DMS153 treated with DMSO at 0.1 percent for 48 hours (cell line): ENCODE data around the gene CACNA2D3.
A peak's percentile ranks its signal among the peaks of the same experiment; 100 is the strongest.

Experiments used
- DNase-seq: peaks from one replicate; lab custom pipeline; 2025; ENCODE audit not compliant: unreplicated experiment; lab: John Stamatoyannopoulos, UW

Gene CACNA2D3

GRCh38 chr3:54773271-54773670 lies 650.9 kb downstream of the CACNA2D3 start:
- no peak for DNase-seq

- no peak for DNase-seq
Observed at GRCh38 chr3:54776601-54777000, 654.2 kb downstream of the CACNA2D3 start.

GRCh38 chr3:54777141-54777540 lies 654.8 kb downstream of the CACNA2D3 start:
- no peak for DNase-seq

GRCh38 chr3:54780336-54780735 lies 658.0 kb downstream of the CACNA2D3 start:
- no peak for DNase-seq

- no peak for DNase-seq
Observed at GRCh38 chr3:54781728-54782127, 659.4 kb downstream of the CACNA2D3 start.

GRCh38 chr3:54783611-54784010 lies 661.3 kb downstream of the CACNA2D3 start:
- DNase-seq, result no peak

- no peak for DNase-seq
Observed at GRCh38 chr3:54784021-54784420, 661.7 kb downstream of the CACNA2D3 start.

GRCh38 chr3:54785976-54786375 lies 663.6 kb downstream of the CACNA2D3 start:
- DNase-seq, result no peak

- DNase-seq, result no peak
Observed at GRCh38 chr3:54790051-54790450, 667.7 kb downstream of the CACNA2D3 start.

- no peak for DNase-seq
Observed at GRCh38 chr3:54791501-54792156, 669.3 kb downstream of the CACNA2D3 start.

- DNase-seq, result no peak
Observed at GRCh38 chr3:54792584-54792983, 670.2 kb downstream of the CACNA2D3 start.

GRCh38 chr3:54793171-54793570 lies 670.8 kb downstream of the CACNA2D3 start:
- no peak for DNase-seq

GRCh38 chr3:54797111-54797510 lies 674.8 kb downstream of the CACNA2D3 start:
- no peak for DNase-seq

GRCh38 chr3:54800478-54800877 lies 678.1 kb downstream of the CACNA2D3 start:
- DNase-seq, result no peak

- DNase-seq, result no peak
Observed at GRCh38 chr3:54801977-54802376, 679.6 kb downstream of the CACNA2D3 start.

- no peak for DNase-seq
Observed at GRCh38 chr3:54810401-54810800, 688.0 kb downstream of the CACNA2D3 start.

GRCh38 chr3:54814224-54814623 lies 691.9 kb downstream of the CACNA2D3 start:
- DNase-seq, result no peak

- DNase-seq, result no peak
Observed at GRCh38 chr3:54817628-54818027, 695.3 kb downstream of the CACNA2D3 start.

- no peak for DNase-seq
Observed at GRCh38 chr3:54818486-54818885, 696.1 kb downstream of the CACNA2D3 start.

GRCh38 chr3:54818942-54819341 lies 696.6 kb downstream of the CACNA2D3 start:
- DNase-seq, result no peak

GRCh38 chr3:54819946-54820345 lies 697.6 kb downstream of the CACNA2D3 start:
- no peak for DNase-seq

GRCh38 chr3:54822206-54822605 lies 699.9 kb downstream of the CACNA2D3 start:
- peak; percentile 2 for DNase-seq

- no peak for DNase-seq
Observed at GRCh38 chr3:54826251-54826691, 703.9 kb downstream of the CACNA2D3 start.
